Activated naive CD8-positive, alpha-beta T cell treated with anti-CD3 and anti-CD28 coated beads, Interleukin-2, amount 50 U/mL, for 24 hours (primary cell): Measurements from ENCODE around the gene GRAP2.
A peak's percentile ranks its signal among the peaks of the same experiment; 100 is the strongest.

Source experiments
- ATAC-seq: fragments of 150-1000 bp; cut with Tn5 transposase; one replicate; pipeline ENCODE4 v1.10.0; 2021
- DNase-seq: peaks from one replicate; pipeline ENCODE4 v3.0.0; 2021
- H3K27ac Mint-ChIP-seq: one replicate; pipeline ENCODE4 v1.8.0; 2021; ENCODE audit warnings: mild to moderate bottlenecking, mixed read lengths
- H3K27me3 Mint-ChIP-seq: one replicate; pipeline ENCODE4 v1.8.0; 2021; ENCODE audit warnings: mixed read lengths
- H3K36me3 Mint-ChIP-seq: one replicate; pipeline ENCODE4 v1.8.0; 2021; ENCODE audit warnings: low read depth, mixed read lengths
- H3K4me1 Mint-ChIP-seq: one replicate; pipeline ENCODE4 v1.8.0; 2021; ENCODE audit warnings: mixed read lengths
- H3K4me3 Mint-ChIP-seq: one replicate; pipeline ENCODE4 v1.8.0; 2021; ENCODE audit warnings: mild to moderate bottlenecking, moderate library complexity, mixed read lengths
- H3K9me3 Mint-ChIP-seq: one replicate; pipeline ENCODE4 v1.8.0; 2021; ENCODE audit warnings: mixed read lengths

The GRAP2 gene

GRCh38 chr22:40002935-40003715 lies 102.2 kb downstream of the GRAP2 start:
- Mint-ChIP-seq H3K27me3 (peaks cover 15% of the 10 kb centered on the region), H3K27ac (no peak overlapping the region), H3K4me1 (peaks cover 2% of the 10 kb centered on the region), H3K4me3 (no peak overlapping the region), H3K36me3 (no peaks in the 10 kb centered on the region), H3K9me3 (no peaks in the 10 kb centered on the region)
- DNase-seq (no peak), ATAC-seq (no peak)

- no peak overlapping the region for H3K27ac Mint-ChIP-seq
- peaks cover 22% of the 10 kb centered on the region for H3K27me3 Mint-ChIP-seq
- H3K4me1 Mint-ChIP-seq: peaks cover 9% of the 10 kb centered on the region
- no peak for ATAC-seq
- no peaks in the 10 kb centered on the region for H3K36me3 Mint-ChIP-seq
- no peak for DNase-seq
- H3K9me3 Mint-ChIP-seq: no peaks in the 10 kb centered on the region
- no peak overlapping the region for H3K4me3 Mint-ChIP-seq
Observed at GRCh38 chr22:40004836-40005235, 104.0 kb downstream of the GRAP2 start.

GRCh38 chr22:40006641-40007040 lies 105.8 kb downstream of the GRAP2 start:
- Mint-ChIP-seq H3K4me3 (no peak overlapping the region), H3K4me1 (peaks cover 12% of the 10 kb centered on the region), H3K9me3 (no peaks in the 10 kb centered on the region), H3K27ac (no peak overlapping the region), H3K27me3 (peaks cover 29% of the 10 kb centered on the region), H3K36me3 (no peaks in the 10 kb centered on the region)
- ATAC-seq (no peak), DNase-seq (no peak)

- DNase-seq (no peak), ATAC-seq (peak; percentile 47)
- no peaks in the 10 kb centered on the region for H3K9me3 Mint-ChIP-seq
- H3K4me1 Mint-ChIP-seq: peaks cover 12% of the 10 kb centered on the region
- H3K27me3 Mint-ChIP-seq: peaks cover 27% of the 10 kb centered on the region
- no peak overlapping the region for H3K27ac Mint-ChIP-seq
- H3K4me3 Mint-ChIP-seq: no peak overlapping the region
- H3K36me3 Mint-ChIP-seq: no peaks in the 10 kb centered on the region
Observed at GRCh38 chr22:40007853-40008710, 107.2 kb downstream of the GRAP2 start.

GRCh38 chr22:40008726-40009291 lies 107.9 kb downstream of the GRAP2 start:
- Mint-ChIP-seq H3K4me3 (no peak overlapping the region), H3K27me3 (peaks cover 27% of the 10 kb centered on the region), H3K36me3 (no peaks in the 10 kb centered on the region), H3K27ac (no peak overlapping the region), H3K4me1 (peaks cover 12% of the 10 kb centered on the region), H3K9me3 (no peaks in the 10 kb centered on the region)
- no peak for DNase-seq
- no peak for ATAC-seq

GRCh38 chr22:40009292-40009774 lies 108.4 kb downstream of the GRAP2 start:
- H3K4me3 Mint-ChIP-seq: peak overlapping the region; percentile 34
- peaks cover 12% of the 10 kb centered on the region for H3K4me1 Mint-ChIP-seq
- DNase-seq (no peak), ATAC-seq (no peak)
- peak overlapping the region; percentile 54 for H3K27ac Mint-ChIP-seq
- no peaks in the 10 kb centered on the region for H3K9me3 Mint-ChIP-seq
- H3K36me3 Mint-ChIP-seq: no peaks in the 10 kb centered on the region
- peaks cover 27% of the 10 kb centered on the region for H3K27me3 Mint-ChIP-seq

- Mint-ChIP-seq H3K4me3 (peak overlapping the region; percentile 34), H3K27ac (peak overlapping the region; percentile 54), H3K27me3 (peaks cover 27% of the 10 kb centered on the region), H3K9me3 (no peaks in the 10 kb centered on the region), H3K36me3 (no peaks in the 10 kb centered on the region), H3K4me1 (peaks cover 12% of the 10 kb centered on the region)
- DNase-seq (peak; percentile 25), ATAC-seq (peak; percentile 54)
Observed at GRCh38 chr22:40009951-40010671, 109.2 kb downstream of the GRAP2 start.

- DNase-seq (no peak), ATAC-seq (no peak)
- no peak overlapping the region for H3K4me3 Mint-ChIP-seq
- no peaks in the 10 kb centered on the region for H3K36me3 Mint-ChIP-seq
- H3K4me1 Mint-ChIP-seq: peaks cover 12% of the 10 kb centered on the region
- no peak overlapping the region for H3K27ac Mint-ChIP-seq
- peaks cover 27% of the 10 kb centered on the region for H3K27me3 Mint-ChIP-seq
- H3K9me3 Mint-ChIP-seq: no peaks in the 10 kb centered on the region
Observed at GRCh38 chr22:40010746-40011145, 109.9 kb downstream of the GRAP2 start.

GRCh38 chr22:40014667-40015248 lies 113.9 kb downstream of the GRAP2 start:
- no peaks in the 10 kb centered on the region for H3K9me3 Mint-ChIP-seq
- DNase-seq (no peak), ATAC-seq (no peak)
- H3K4me3 Mint-ChIP-seq: no peak overlapping the region
- H3K36me3 Mint-ChIP-seq: no peaks in the 10 kb centered on the region
- H3K4me1 Mint-ChIP-seq: peaks cover 4% of the 10 kb centered on the region
- H3K27me3 Mint-ChIP-seq: peaks cover 6% of the 10 kb centered on the region
- H3K27ac Mint-ChIP-seq: no peak overlapping the region

GRCh38 chr22:40015358-40015976 lies 114.6 kb downstream of the GRAP2 start:
- Mint-ChIP-seq H3K27me3 (peaks cover 6% of the 10 kb centered on the region), H3K4me1 (no peaks in the 10 kb centered on the region), H3K4me3 (no peak overlapping the region), H3K27ac (no peak overlapping the region), H3K9me3 (no peaks in the 10 kb centered on the region), H3K36me3 (no peaks in the 10 kb centered on the region)
- DNase-seq (no peak), ATAC-seq (no peak)

GRCh38 chr22:40018051-40018450 lies 117.2 kb downstream of the GRAP2 start:
- no peak overlapping the region for H3K4me3 Mint-ChIP-seq
- no peaks in the 10 kb centered on the region for H3K36me3 Mint-ChIP-seq
- no peaks in the 10 kb centered on the region for H3K4me1 Mint-ChIP-seq
- H3K27me3 Mint-ChIP-seq: no peaks in the 10 kb centered on the region
- DNase-seq (no peak), ATAC-seq (no peak)
- no peak overlapping the region for H3K27ac Mint-ChIP-seq
- no peaks in the 10 kb centered on the region for H3K9me3 Mint-ChIP-seq

- H3K9me3 Mint-ChIP-seq: no peaks in the 10 kb centered on the region
Observed at GRCh38 chr22:40019100-40019499, 118.2 kb downstream of the GRAP2 start.

GRCh38 chr22:40020956-40021355 lies 120.1 kb downstream of the GRAP2 start:
- H3K27ac Mint-ChIP-seq: no peak overlapping the region
- DNase-seq (no peak), ATAC-seq (no peak)
- no peaks in the 10 kb centered on the region for H3K36me3 Mint-ChIP-seq
- no peaks in the 10 kb centered on the region for H3K27me3 Mint-ChIP-seq
- H3K4me1 Mint-ChIP-seq: peaks cover 4% of the 10 kb centered on the region
- no peak overlapping the region for H3K4me3 Mint-ChIP-seq
- H3K9me3 Mint-ChIP-seq: no peaks in the 10 kb centered on the region

More at GRCh38 chr22:40019100-40019499, 118.2 kb downstream of the GRAP2 start:
- H3K27ac Mint-ChIP-seq: no peak overlapping the region
- ATAC-seq (no peak), DNase-seq (no peak)
- no peaks in the 10 kb centered on the region for H3K27me3 Mint-ChIP-seq
- no peak overlapping the region for H3K4me3 Mint-ChIP-seq
- no peaks in the 10 kb centered on the region for H3K4me1 Mint-ChIP-seq
- no peaks in the 10 kb centered on the region for H3K36me3 Mint-ChIP-seq
